Activated CD4-positive, alpha-beta T cell treated with anti-CD3 and anti-CD28 coated beads for 1 hour (primary cell): ENCODE results near the gene C4orf50.

Source experiments
- DNase-seq: peaks from one replicate; pipeline ENCODE4 v3.0.0-alpha.2; 2020

The C4orf50 gene

DNA sequence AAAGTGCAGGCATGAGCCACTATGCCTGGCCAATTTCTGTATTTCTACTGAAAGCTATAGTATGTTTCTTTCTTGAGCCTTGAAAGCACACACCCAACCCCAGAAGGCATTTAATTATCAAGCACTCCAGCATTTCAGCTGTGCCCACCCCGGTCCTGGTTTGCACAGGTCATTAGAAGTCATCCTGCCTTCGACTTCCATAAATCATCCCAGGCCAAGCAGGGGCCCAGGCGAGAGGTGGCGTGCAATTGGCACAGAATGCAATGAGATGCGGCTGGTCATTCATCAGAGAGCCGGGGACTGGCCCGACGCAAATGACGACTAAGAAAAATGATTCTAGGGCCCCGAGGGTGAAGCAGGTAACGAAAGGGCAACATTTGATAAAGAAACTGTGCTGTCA is 100.6 kb downstream of the C4orf50 start:
- DNase-seq, result no peak

GRCh38 chr4:5916229-5916628 is 102.0 kb downstream of the C4orf50 start:
- DNase-seq, result no peak

DNA sequence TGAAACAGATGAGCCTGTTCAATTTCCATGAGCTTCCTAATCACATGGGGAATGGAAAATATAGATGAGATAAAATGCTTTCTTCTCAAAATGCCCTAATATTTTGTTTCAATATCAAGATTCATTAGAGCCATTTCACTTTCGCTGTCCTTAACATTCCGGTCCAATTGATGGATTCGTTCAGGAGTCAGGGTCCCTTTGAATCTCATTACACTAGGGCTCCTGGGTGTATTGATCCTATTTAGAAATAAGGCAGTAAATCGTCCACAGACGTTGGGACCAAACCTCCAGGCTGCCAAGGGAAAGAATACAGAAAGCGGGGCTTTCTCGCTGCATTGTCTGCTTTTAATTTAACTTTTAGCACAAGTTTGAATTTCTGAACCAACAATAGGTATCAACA is 104.8 kb downstream of the C4orf50 start:
- DNase-seq, result no peak

GRCh38 chr4:5912614-5913019 is 105.6 kb downstream of the C4orf50 start:
- no peak for DNase-seq

DNA sequence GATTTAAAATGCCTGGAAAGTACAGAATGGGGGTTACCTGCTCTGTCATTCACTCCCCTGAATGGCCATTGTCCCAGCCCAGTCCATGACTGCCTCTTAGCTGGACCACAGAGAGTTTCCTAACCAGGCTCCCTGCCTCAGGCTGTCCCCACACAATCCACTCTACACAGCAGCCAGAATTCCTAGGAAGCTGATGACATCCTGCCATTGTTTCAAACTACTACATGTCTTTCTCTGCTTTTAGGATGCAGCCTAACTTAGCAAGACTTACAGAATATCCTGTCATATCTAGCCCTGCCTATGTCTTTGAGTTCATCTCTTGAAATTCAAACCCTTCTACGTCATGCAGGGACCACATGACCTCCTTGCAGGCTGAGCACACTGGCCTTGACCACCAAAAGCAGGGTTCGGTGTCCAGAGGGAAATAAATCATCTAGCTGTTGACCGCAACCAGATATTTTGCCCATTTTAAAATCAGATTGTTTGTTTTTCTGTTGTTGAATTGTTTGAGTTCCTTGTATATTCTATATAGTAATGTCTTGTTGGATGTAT is 109.3 kb downstream of the C4orf50 start:
- no peak for DNase-seq

GRCh38 chr4:5906191-5906590 is 112.0 kb downstream of the C4orf50 start:
- no peak for DNase-seq

- DNase-seq, result no peak
Observed at GRCh38 chr4:5905714-5906113, 112.5 kb downstream of the C4orf50 start.

DNA sequence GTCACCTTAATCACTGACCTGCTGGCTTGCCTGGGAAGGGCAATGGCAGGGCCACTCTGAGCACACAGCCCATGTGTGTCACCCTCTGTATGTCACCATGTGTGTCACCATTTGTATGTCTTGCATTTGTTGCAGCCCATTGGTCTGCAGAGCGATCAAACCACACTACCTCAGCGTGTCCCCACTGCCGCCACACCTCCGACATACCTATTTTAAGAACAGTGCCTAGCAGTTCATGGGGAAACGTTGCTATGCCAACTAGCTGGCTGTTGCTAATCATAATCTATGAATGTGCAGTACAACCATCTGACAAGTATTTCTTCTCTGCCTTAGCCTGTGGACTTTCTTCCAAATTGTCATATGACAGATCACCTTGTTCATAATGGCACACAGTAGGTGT is 117.4 kb downstream of the C4orf50 start:
- DNase-seq, result no peak

GRCh38 chr4:5899881-5900280 is 118.3 kb downstream of the C4orf50 start:
- DNase-seq, result no peak

DNA sequence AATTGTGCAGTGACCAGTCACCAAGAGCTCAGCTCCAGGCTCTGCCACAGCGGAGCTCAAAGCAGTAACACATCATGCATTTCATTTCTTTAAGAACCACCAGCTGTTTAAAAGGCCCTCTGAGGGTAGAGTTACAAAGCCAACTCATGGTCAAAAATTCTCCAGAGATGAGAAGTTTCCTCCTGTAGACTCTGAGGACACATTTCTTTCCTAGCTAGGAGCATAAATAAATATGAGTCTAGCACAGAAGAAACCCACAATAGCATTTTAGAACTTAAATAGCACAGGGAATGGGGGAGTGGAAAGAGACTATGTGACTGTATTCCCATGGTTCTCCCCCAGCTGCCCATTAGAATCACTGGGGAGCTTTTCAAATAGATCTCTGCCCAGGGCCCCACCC is 118.8 kb downstream of the C4orf50 start:
- no peak for DNase-seq

DNA sequence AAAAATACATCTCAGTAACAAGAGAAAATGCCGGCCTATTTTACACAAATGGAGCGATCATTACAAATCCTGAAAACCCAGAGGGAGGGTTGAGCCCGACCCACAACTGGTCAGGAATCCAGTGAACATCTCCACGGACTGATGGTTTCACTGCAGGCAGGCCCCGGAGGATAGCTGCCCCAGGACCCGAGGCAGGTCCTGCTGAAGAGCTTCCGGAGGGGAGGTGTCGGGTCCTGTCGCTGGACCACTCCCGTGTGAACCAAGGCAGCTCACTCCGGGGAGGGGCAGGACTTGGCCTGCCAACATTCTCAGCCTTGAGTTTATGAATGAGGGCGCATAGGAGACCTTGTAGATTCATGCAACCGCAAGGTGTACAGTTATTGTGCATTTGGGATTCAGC is 120.6 kb downstream of the C4orf50 start:
- no peak for DNase-seq

- no peak for DNase-seq
Observed at GRCh38 chr4:5895287-5895686, 122.9 kb downstream of the C4orf50 start.

DNA sequence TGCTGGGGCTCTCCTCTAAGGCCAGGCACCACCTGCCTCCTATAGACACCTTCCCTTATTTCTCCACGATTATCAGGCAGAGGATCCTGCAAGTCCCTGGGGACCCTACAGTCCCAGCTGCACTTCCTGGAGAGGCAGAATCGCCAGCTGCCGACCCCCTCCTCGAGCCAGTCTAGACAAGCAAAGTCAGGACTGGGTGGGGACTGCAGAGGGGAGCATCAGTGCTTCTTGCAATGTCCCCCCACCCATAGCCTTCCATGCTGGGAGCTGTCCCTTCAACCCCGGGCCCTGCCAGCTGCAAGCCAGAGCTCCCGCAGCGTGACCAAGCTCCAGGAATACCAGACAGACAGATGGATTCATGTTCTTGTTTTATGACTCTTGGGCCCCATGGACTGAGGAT is 124.0 kb downstream of the C4orf50 start:
- no peak for DNase-seq

- DNase-seq, result no peak
Observed at GRCh38 chr4:5893591-5893990, 124.6 kb downstream of the C4orf50 start.

DNA sequence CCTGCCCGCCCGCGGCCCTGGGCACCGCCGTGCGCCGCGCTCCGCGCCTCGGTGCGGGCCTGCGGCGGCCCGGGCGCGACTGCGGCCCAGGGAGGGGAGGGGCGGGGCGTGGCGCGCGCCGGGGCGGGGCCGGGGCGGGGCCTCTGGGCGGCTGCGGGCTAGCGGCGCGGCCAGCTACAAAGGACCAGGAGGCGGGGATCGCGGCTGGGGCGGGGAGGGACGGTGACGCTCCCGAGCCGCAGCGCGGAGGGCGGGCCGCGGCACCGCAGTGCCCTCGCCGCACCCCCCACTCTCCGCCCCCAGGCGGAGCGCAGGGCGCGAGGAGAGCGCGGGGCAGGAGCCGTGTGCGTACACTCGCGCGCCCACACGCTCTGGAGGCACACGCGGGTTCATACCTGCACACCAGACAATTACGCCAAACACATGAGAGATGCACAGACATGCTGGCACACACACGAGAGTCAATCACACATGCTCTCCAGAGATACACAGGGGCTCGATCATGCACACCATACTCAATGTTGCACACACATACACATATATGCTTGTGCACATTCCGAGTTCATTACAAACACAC is 125.1 kb downstream of the C4orf50 start, which contains the start of gene CRMP1:
TSS of gene CRMP1 (minus strand) at position 83 of the 577 bp plus-strand sequence. CDS start 117 bp downstream, outside the sequence.
- no peak for DNase-seq

DNA sequence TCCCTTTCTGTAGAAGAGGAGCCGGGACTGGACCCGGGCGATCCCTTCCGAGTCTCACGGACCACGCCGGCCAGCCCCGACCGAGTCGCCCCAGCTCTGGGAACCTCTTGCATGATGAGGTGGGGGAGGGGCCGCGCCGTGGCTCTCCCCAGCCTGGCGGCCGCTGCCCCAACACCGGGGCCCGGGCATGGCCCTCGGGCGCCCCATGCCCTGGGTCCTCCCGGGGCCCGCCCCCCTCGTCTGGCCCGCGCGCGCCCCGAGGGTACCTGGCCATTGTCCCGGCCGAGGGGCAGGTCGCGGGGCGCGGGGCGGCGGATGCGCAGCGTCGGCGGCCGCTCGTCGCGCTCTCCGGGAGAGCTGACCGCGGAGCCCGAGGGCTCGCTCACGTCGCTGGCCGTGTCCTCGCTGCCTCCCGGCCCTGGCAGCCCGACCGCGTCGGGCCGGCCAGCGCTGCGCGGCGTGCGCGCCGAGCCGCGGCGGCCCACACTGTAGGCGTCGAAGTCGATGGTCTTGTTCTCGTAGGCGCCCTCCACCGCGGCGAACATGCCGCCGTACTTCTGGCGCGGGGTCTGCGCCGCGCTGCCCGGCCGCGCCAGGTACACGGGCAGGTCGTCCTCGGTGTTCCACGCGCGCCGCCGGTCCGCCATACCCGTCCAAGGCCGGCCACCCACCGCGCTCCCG is 125.8 kb downstream of the C4orf50 start:
- no peak for DNase-seq

DNA sequence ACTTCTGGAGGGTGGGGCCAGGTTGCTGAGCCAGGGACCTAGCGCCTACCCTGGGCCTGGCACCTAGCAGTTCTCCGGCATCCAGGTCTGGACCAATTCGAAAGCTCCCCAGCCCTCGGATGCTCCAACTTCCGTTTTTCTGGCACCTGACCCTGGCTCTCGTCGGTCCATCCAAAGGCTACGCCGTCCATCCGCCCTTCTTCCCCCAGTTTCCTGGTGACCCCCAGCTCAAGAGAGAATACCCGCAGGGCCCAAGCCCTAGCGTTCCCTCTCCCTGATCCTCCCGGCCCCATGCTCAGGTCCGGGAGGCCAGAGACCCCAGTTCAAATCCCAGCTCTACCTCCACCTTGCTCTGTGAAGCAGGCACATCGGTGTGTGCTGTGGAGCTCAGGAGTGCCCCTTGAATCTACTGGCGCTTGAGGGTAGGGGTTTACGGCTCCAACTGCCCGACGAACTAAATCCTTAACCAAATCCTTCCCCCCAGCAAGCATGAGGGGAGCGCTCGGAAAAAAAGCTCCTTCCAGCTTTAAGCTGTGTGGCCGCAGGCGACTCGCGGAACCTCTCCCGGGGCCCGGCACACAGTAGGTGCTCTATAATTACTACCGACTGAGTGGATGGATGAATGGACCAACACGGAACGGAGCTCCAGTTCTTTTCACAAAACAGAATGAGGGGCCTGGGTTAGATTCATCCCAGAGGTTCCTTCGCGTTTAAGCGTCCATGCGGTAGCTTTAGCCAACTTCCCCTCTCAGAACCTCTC is 126.5 kb downstream of the C4orf50 start:
- no peak for DNase-seq

GRCh38 chr4:5890063-5890727 is 128.0 kb downstream of the C4orf50 start:
- DNase-seq, result no peak

GRCh38 chr4:5889002-5889696 is 129.1 kb downstream of the C4orf50 start:
- DNase-seq, result no peak

DNA sequence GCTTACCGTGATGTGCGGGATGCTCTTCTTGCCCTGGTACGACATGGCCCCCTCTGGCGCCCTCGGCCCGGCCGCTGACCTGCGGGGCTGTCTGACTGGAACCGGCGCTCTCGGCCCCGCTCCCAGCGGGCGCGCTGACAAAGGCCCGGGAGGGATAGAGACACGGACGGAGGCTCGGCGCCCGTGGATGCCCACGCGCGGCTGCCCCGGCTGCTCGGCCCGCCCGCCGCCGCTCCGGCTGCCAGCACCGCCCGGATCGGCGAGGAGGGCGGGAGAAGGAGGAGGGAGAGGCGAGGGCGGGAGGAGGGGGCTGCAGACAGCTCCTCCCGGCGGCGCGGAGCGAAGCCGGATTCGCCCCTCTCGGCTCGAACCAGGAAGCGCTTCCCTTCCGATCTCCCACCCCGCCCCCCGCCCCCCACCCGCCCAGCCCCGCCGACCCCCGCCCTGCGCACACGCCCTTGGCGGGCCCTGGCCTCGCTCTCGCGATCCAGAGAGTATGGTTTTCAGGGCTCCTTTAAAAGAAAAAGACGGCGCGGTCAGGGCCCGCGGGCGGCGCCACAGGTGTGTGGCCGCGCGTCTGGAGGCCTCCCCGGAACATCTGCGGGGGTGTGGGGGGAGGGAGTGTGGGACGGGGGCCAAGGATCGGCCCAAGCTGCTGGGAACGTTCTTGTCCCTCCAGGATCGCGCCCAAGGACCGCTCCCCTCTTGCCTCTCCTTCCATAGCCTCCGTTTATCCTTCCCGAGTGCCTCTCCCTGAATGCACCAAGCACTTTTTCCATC is 129.8 kb downstream of the C4orf50 start:
- DNase-seq, result no peak

GRCh38 chr4:5887361-5888221 is 130.6 kb downstream of the C4orf50 start:
- DNase-seq, result no peak
